CD8-positive, alpha-beta memory T cell (primary cell): ENCODE data around the gene MOB3B. TPM values are rescaled to one million over a fixed set of nuclear protein-coding genes. Genes with fewer than 3 reads are reported as not detected.

ENCODE experiments used
- CTCF ChIA-PET: fragments of 350-600 bp; sonication (Branson Sonifier 250); formaldehyde crosslinking; loops from one replicate; lab custom pipeline; 2021; ENCODE audit warnings: antibody characterized with exemption; lab: Charles Lee
- POLR2A ChIA-PET: fragments of 350-600 bp; sonication (Branson Sonifier 250); formaldehyde crosslinking; loops from one replicate; lab custom pipeline; 2021; ENCODE audit warnings: antibody characterized with exemption; lab: Charles Lee
- DNase-seq, 5 donors: peaks; one replicate each; pipeline versions ENCODE4 v3.0.0 to v3.0.0-alpha.2; 2020 to 2022; ENCODE audit warnings: mixed read lengths in 1 of 5
- H3K27ac ChIP-seq: one replicate; pipeline ENCODE4 v1.7.0; 2013; ENCODE audit warnings: low read depth, mild to moderate bottlenecking, low read length, moderate library complexity
- H3K27me3 ChIP-seq: 2 replicates; pipeline ENCODE4 v1.7.0; 2013; ENCODE audit warnings: low read length, mild to moderate bottlenecking; ENCODE audit not compliant: insufficient read depth, poor library complexity, severe bottlenecking
- H3K36me3 ChIP-seq: 2 replicates; pipeline ENCODE4 v1.7.0; 2013; ENCODE audit warnings: mild to moderate bottlenecking, low read length, moderate library complexity; ENCODE audit not compliant: insufficient read depth
- H3K4me1 ChIP-seq: 2 replicates; pipeline ENCODE4 v1.7.0; 2013; ENCODE audit warnings: mild to moderate bottlenecking, low read length, moderate library complexity; ENCODE audit not compliant: insufficient read depth
- H3K4me3 ChIP-seq: 2 replicates; pipeline ENCODE4 v1.7.0; 2013; ENCODE audit warnings: mild to moderate bottlenecking, low read length
- H3K9me3 ChIP-seq: 2 replicates; pipeline ENCODE4 v1.7.0; 2013; ENCODE audit warnings: mild to moderate bottlenecking, low read length
- H3K27ac Mint-ChIP-seq, 8 donors: one replicate each; pipeline ENCODE4 v1.8.0; 2020 to 2021; ENCODE audit warnings: mixed read lengths in 8 of 8, mild to moderate bottlenecking in 6 of 8, inconsistent platforms in 3 of 8, moderate library complexity in 3 of 8
- H3K27me3 Mint-ChIP-seq, 2 donors: one replicate each; pipeline ENCODE4 v1.8.0; 2020 to 2021; ENCODE audit warnings: mixed read lengths in 2 of 2, mild to moderate bottlenecking in 1 of 2, moderate library complexity in 1 of 2
- H3K36me3 Mint-ChIP-seq, 3 donors: one replicate each; pipeline ENCODE4 v1.8.0; 2020 to 2021; ENCODE audit warnings: mixed read lengths in 3 of 3, inconsistent platforms in 1 of 3, mild to moderate bottlenecking in 1 of 3
- H3K4me1 Mint-ChIP-seq, 3 donors: one replicate each; pipeline ENCODE4 v1.8.0; 2020 to 2021; ENCODE audit warnings: mixed read lengths in 3 of 3, inconsistent platforms in 1 of 3, mild to moderate bottlenecking in 1 of 3
- H3K4me3 Mint-ChIP-seq, 7 donors: one replicate each; pipeline ENCODE4 v1.8.0; 2020 to 2021; ENCODE audit warnings: mixed read lengths in 7 of 7, mild to moderate bottlenecking in 6 of 7, moderate library complexity in 4 of 7, inconsistent platforms in 2 of 7
- H3K9me3 Mint-ChIP-seq, 5 donors: one replicate each; pipeline ENCODE4 v1.8.0; 2020 to 2022; ENCODE audit warnings: mixed read lengths in 5 of 5, mild to moderate bottlenecking in 3 of 5, moderate library complexity in 2 of 5, inconsistent platforms in 1 of 5
- polyA plus RNA-seq: library from polyadenylated mRNA; unstranded; fragments of 300-500 nt; fragmentation: Illumina TruSeq; gene quantifications from one replicate; pipeline ENCODE4 v1.2.3, GENCODE V29; 2021
- total RNA-seq, 2 experiments: library from RNA; stranded (reverse); gene quantifications; one replicate each; pipeline ENCODE4 v1.2.3, GENCODE V29; 2021

Gene MOB3B
- total and polyA plus RNA-seq, 3 experiments from 2014 or later, result 0.07 to 0.29 (median 0.20) TPM

DNA sequence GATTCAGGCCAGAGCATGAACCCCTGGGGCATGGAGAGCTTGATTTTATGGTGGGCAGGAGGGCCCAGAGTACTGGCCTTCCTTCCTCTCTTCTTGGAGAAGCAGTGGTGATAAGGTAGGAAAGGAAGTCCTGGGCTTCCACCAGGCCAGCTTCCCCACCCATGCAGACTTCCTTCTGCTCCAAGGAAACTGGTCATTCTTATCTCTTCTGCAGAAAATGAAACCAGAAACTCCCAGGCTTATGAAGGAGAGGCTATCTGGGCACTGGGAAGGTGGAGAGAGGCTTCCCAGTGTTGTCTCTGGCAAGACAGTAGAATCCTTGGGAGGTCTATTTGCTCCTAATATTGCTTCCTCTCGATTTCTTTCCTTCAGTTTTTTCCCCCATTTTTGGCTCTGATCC is 122.1 kb downstream of the MOB3B start:
- POLR2A ChIA-PET, result no interaction called here
- Mint-ChIP-seq H3K27ac (no peak overlapping the region), H3K4me3 (no peak overlapping the region)

DNA sequence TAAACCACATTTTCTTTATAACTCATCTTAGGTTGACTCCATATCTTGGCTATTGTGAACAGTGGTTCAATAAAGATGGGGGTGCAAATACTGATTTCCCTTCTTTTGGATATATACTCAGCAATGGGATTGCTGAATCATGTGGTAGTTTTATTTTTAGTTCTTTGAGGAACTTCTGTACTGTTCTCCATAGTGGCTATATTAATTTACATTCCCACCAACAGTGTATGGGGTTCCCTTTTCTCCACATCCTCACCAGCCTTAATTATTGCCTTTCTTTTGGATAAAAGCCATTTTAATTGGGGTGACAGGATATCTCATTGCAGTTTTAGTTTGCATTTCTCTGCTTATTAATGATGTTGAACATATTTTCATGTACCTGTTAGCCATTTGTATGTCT is 125.0 kb downstream of the MOB3B start:
- H3K36me3 Mint-ChIP-seq, result peaks cover 0 to 7% (median 0%) of the 10 kb centered on the region in 3 donors
- Histone ChIP-seq H3K4me3 (no peak overlapping the region), H3K27ac (no peak overlapping the region), H3K27me3 (no peaks in the 10 kb centered on the region), H3K4me1 (no peaks in the 10 kb centered on the region), H3K36me3 (no peaks in the 10 kb centered on the region), H3K9me3 (no peaks in the 10 kb centered on the region)
- no peak overlapping the region for H3K4me3 Mint-ChIP-seq
- no peak overlapping the region for H3K27ac Mint-ChIP-seq
- no peak for DNase-seq
- H3K27me3 Mint-ChIP-seq, result peaks cover 3 to 5% of the 10 kb centered on the region in 2 donors
- H3K4me1 Mint-ChIP-seq, result no peaks in the 10 kb centered on the region
- ChIA-PET CTCF (no interaction called here), POLR2A (no interaction called here)
- H3K9me3 Mint-ChIP-seq, result peaks cover 0 to 2% (median 0%) of the 10 kb centered on the region in 5 donors

More for the DNA sequence above, 122.1 kb downstream of the MOB3B start:
- Mint-ChIP-seq H3K36me3 (peaks cover 0 to 7% (median 0%) of the 10 kb centered on the region in 3 donors), H3K9me3 (peaks cover 0 to 2% (median 0%) of the 10 kb centered on the region in 5 donors), H3K27me3 (peaks cover 2 to 5% of the 10 kb centered on the region in 2 donors), H3K4me1 (no peaks in the 10 kb centered on the region)
- Histone ChIP-seq H3K27me3 (no peaks in the 10 kb centered on the region), H3K4me3 (no peak overlapping the region), H3K4me1 (no peaks in the 10 kb centered on the region), H3K27ac (no peak overlapping the region), H3K9me3 (no peaks in the 10 kb centered on the region), H3K36me3 (no peaks in the 10 kb centered on the region)
- CTCF ChIA-PET, result no interaction called here
- DNase-seq, result no peak

- no peak overlapping the region for H3K4me3 Mint-ChIP-seq
Observed at GRCh38 chr9:27402626-27403025, 127.0 kb downstream of the MOB3B start.

GRCh38 chr9:27400334-27400880 is 129.2 kb downstream of the MOB3B start:
- no peaks in the 10 kb centered on the region for H3K9me3 Mint-ChIP-seq
- Histone ChIP-seq H3K9me3 (no peaks in the 10 kb centered on the region), H3K4me3 (no peak overlapping the region), H3K27ac (no peak overlapping the region), H3K27me3 (no peaks in the 10 kb centered on the region), H3K4me1 (no peaks in the 10 kb centered on the region), H3K36me3 (no peaks in the 10 kb centered on the region)
- H3K36me3 Mint-ChIP-seq, result no peaks in the 10 kb centered on the region
- CTCF ChIA-PET, result no interaction called here
- POLR2A ChIA-PET, result no interaction called here
- peaks cover 0 to 1% of the 10 kb centered on the region in 2 donors for H3K27me3 Mint-ChIP-seq
- no peak overlapping the region for H3K4me3 Mint-ChIP-seq
- no peaks in the 10 kb centered on the region for H3K4me1 Mint-ChIP-seq
- H3K27ac Mint-ChIP-seq, result no peak overlapping the region
- DNase-seq, result no peak

More at GRCh38 chr9:27402626-27403025, 127.0 kb downstream of the MOB3B start:
- no peaks in the 10 kb centered on the region for H3K36me3 ChIP-seq
- no peak overlapping the region for H3K27ac Mint-ChIP-seq
- H3K4me1 ChIP-seq, result no peaks in the 10 kb centered on the region
- DNase-seq, result no peak
- H3K9me3 ChIP-seq, result no peaks in the 10 kb centered on the region
- ChIA-PET POLR2A (no interaction called here), CTCF (no interaction called here)
- no peaks in the 10 kb centered on the region for H3K9me3 Mint-ChIP-seq
- no peaks in the 10 kb centered on the region for H3K27me3 ChIP-seq
- H3K4me3 ChIP-seq, result no peak overlapping the region
- no peaks in the 10 kb centered on the region for H3K4me1 Mint-ChIP-seq
- H3K36me3 Mint-ChIP-seq, result peaks cover 0 to 7% (median 0%) of the 10 kb centered on the region in 3 donors
- H3K27ac ChIP-seq, result no peak overlapping the region
- H3K27me3 Mint-ChIP-seq, result peaks cover 1 to 5% of the 10 kb centered on the region in 2 donors

DNA sequence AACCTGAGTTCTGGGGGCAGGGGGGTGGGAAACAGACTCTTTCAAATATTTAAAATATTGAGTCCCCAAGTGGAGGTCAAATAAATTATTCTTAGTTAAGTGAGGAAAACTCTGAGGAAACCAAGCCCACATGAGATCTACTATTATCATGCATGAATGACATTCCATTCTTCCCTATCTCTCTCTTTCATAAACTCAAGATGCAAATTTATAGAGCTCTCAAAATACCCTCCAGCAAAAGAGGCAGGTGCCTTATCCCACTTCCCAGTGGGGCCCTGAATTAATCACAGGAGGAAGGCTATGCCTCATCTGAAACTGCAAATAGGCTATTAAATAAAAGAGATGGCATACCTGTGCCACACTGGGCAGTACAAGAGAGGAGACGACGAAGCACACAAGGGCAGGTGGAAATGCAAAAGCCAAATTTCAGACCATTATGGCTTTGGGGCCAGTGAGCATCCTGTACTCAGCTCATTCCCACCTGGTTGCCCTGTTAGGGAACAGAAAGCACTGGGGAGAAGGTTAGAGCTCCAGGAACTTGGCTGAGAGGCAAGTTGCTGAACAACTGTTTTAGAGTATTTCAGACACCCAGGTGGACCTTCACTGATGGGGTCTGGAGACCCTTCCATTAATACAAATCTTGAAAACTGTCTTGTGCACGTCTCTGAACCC is 130.5 kb downstream of the MOB3B start:
- Histone ChIP-seq H3K4me1 (no peaks in the 10 kb centered on the region), H3K27me3 (no peaks in the 10 kb centered on the region), H3K27ac (no peak overlapping the region), H3K9me3 (no peaks in the 10 kb centered on the region), H3K4me3 (no peak overlapping the region), H3K36me3 (no peaks in the 10 kb centered on the region)
- H3K4me1 Mint-ChIP-seq, result no peaks in the 10 kb centered on the region
- POLR2A ChIA-PET, result no interaction called here
- no peak for DNase-seq
- no peaks in the 10 kb centered on the region for H3K36me3 Mint-ChIP-seq
- H3K4me3 Mint-ChIP-seq, result no peak overlapping the region
- no peak overlapping the region for H3K27ac Mint-ChIP-seq
- CTCF ChIA-PET, result no interaction called here
- H3K27me3 Mint-ChIP-seq, result peaks cover 0 to 1% of the 10 kb centered on the region in 2 donors
- no peaks in the 10 kb centered on the region for H3K9me3 Mint-ChIP-seq

DNA sequence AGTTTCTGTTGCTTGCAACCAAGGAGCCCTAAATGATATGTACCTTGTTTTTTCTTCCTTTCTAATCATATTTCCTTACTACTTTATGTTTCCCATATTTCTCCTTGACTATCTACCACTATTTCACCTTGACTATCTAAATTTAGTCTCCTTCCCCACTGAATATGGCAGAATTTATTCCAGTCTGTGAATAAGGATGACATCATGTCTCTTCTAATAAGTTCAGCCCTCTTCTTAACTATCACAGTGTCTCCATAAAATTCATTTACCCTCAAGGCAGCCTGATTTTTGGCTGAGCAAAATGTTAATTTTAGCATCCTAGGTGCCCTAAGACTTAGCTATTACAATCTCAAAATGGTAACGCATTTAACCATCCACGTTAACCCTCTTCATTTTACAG is 133.1 kb downstream of the MOB3B start:
- Histone ChIP-seq H3K27me3 (no peaks in the 10 kb centered on the region), H3K4me1 (no peaks in the 10 kb centered on the region), H3K4me3 (no peak overlapping the region), H3K27ac (no peak overlapping the region), H3K9me3 (no peaks in the 10 kb centered on the region), H3K36me3 (no peaks in the 10 kb centered on the region)
- no peak for DNase-seq
- no peak overlapping the region for H3K4me3 Mint-ChIP-seq
- H3K4me1 Mint-ChIP-seq, result no peaks in the 10 kb centered on the region
- no peaks in the 10 kb centered on the region for H3K9me3 Mint-ChIP-seq
- CTCF ChIA-PET, result no interaction called here
- H3K27me3 Mint-ChIP-seq, result peaks cover 0 to 1% of the 10 kb centered on the region in 2 donors
- no peak overlapping the region for H3K27ac Mint-ChIP-seq
- no peaks in the 10 kb centered on the region for H3K36me3 Mint-ChIP-seq
- POLR2A ChIA-PET, result no interaction called here

- no peak overlapping the region for H3K27ac ChIP-seq
- Mint-ChIP-seq H3K27ac (no peak overlapping the region), H3K4me3 (no peak overlapping the region), H3K9me3 (no peaks in the 10 kb centered on the region), H3K36me3 (no peaks in the 10 kb centered on the region), H3K27me3 (peaks cover 0 to 1% of the 10 kb centered on the region in 2 donors), H3K4me1 (no peaks in the 10 kb centered on the region)
- POLR2A ChIA-PET, result no interaction called here
- H3K4me3 ChIP-seq, result no peak overlapping the region
- H3K4me1 ChIP-seq, result no peaks in the 10 kb centered on the region
- no peaks in the 10 kb centered on the region for H3K27me3 ChIP-seq
- DNase-seq, result no peak
- CTCF ChIA-PET, result no interaction called here
- no peaks in the 10 kb centered on the region for H3K9me3 ChIP-seq
- H3K36me3 ChIP-seq, result no peaks in the 10 kb centered on the region
Observed at GRCh38 chr9:27395484-27395921, 134.1 kb downstream of the MOB3B start.

DNA sequence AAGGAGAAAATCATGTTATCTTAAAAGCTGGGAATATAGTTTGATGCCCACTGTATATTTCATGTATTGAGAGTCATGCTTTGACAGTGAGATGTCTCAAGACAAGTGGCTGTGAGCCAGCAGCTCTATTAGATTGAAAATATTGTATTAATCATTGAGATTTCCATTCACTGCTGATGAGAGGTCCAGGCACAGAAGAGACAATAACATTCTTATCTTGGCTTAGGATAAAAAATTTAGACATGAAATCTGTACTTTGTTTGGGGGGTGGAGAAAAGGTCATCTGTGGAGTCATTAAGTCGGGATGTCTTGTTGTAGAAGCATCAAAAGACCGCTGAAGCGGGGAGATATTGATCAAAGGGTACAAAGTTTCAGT is 134.8 kb downstream of the MOB3B start:
- H3K36me3 ChIP-seq, result no peaks in the 10 kb centered on the region
- no peak overlapping the region for H3K27ac ChIP-seq
- CTCF ChIA-PET, result no interaction called here
- Mint-ChIP-seq H3K4me3 (no peak overlapping the region), H3K36me3 (no peaks in the 10 kb centered on the region), H3K4me1 (no peaks in the 10 kb centered on the region), H3K27ac (no peak overlapping the region), H3K9me3 (no peaks in the 10 kb centered on the region), H3K27me3 (peaks cover 0 to 1% of the 10 kb centered on the region in 2 donors)
- DNase-seq, result no peak
- POLR2A ChIA-PET, result no interaction called here
- H3K27me3 ChIP-seq, result no peaks in the 10 kb centered on the region
- H3K4me3 ChIP-seq, result no peak overlapping the region
- H3K4me1 ChIP-seq, result no peaks in the 10 kb centered on the region
- no peaks in the 10 kb centered on the region for H3K9me3 ChIP-seq
